Tibial artery (tissue), 4 donors: Measurements from ENCODE around the gene PRRT4.
A peak's percentile ranks its signal among the peaks of the same experiment; 100 is the strongest.

Experiments
- DNase-seq, 2 donors: peaks; one replicate each; pipeline ENCODE4 v3.0.0-alpha.2; 2019
- H3K27ac ChIP-seq, 2 donors: fragments of 200-600 bp; sonication (generic) in 1 of 2; 1 replicate in 1 of 2; 2 replicates in 1 of 2; pipeline ENCODE4 v1.5.1; 2018 to 2019; ENCODE audit warnings: mild to moderate bottlenecking in 1 of 2
- H3K27me3 ChIP-seq, 2 donors: fragments of 200-600 bp; sonication (generic) in 1 of 2; one replicate each; pipeline versions ENCODE4 v1.5.1 to v1.6.0; 2016 to 2019
- H3K36me3 ChIP-seq, 3 donors: fragments of 200-600 bp; sonication (generic) in 2 of 3; one replicate each; pipeline ENCODE4 v1.5.1; 2016 to 2019; ENCODE audit warnings: mild to moderate bottlenecking in 2 of 3
- H3K4me1 ChIP-seq, 4 donors: fragments of 200-600 bp; sonication (generic) in 2 of 4; 1 replicate in 3 of 4; 2 replicates in 1 of 4; pipeline ENCODE4 v1.5.1; 2016 to 2019
- H3K4me3 ChIP-seq, 2 donors: fragments of 200-600 bp; sonication (generic) in 1 of 2; 1 replicate in 1 of 2; 2 replicates in 1 of 2; pipeline ENCODE4 v1.5.1; 2018 to 2019; ENCODE audit warnings: mild to moderate bottlenecking in 2 of 2
- H3K9me3 ChIP-seq, 3 donors: fragments of 200-600 bp; sonication (generic) in 1 of 3; one replicate each; pipeline ENCODE4 v1.5.1; 2016 to 2019
- intact Hi-C: fragments of 100-400 bp; cut with DNase I; formaldehyde crosslinking; loops from one replicate; pipeline ENCODE4 v1.15.0; 2023; ENCODE audit warnings: low total_unique reads
- TF ChIP-seq, protein P1 (sequence below), 2 experiments: fragments of 200-600 bp in 1 of 2; fragments of 450-650 bp in 1 of 2; IDR thresholded peaks; one replicate each; pipeline ENCODE4 v1.5.1; 2017 to 2019; ENCODE audit warnings: antibody characterized with exemption in 2 of 2, mild to moderate bottlenecking in 1 of 2, moderate library complexity in 1 of 2

Gene PRRT4

DNA sequence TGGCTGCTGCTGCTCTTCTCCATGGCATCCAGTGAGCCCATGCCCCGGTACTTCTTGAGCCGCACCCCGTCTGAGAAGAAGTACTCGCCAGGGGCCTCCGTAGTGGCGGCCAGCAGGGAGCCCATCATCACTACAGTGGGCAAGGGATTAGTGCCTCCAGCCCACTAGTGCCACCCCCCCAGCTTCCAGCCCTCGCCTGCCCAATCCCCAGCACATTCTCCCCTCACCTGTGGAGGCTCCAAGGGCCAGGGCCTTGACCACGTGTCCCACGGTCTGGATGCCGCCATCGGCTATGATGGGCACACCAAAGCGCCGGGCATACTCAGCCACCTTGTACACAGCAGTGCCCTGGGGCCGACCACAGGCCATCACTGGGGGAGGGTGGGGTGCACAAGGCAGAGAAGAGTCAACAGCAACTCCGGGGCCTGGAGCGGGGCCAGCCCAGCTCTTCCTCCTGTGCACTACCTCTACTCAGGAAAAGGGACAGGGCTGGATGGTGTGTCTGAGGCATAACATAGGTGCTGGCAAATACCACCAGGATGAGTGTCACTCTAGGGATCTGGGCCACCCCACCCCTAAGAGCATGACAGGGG lies 33.5 kb upstream of the PRRT4 start:
- H3K9me3 ChIP-seq, result no peaks in the 10 kb centered on the region
- no peak overlapping the region for H3K27ac ChIP-seq
- no peak for DNase-seq
- H3K27me3 ChIP-seq, result no peaks in the 10 kb centered on the region
- intact Hi-C loops, result no loop called here
- H3K4me1 ChIP-seq, result no peaks in the 10 kb centered on the region
- H3K36me3 ChIP-seq, result peaks cover 40 to 85% (median 66%) of the 10 kb centered on the region in 3 donors
- TF ChIP-seq, protein P1, sequence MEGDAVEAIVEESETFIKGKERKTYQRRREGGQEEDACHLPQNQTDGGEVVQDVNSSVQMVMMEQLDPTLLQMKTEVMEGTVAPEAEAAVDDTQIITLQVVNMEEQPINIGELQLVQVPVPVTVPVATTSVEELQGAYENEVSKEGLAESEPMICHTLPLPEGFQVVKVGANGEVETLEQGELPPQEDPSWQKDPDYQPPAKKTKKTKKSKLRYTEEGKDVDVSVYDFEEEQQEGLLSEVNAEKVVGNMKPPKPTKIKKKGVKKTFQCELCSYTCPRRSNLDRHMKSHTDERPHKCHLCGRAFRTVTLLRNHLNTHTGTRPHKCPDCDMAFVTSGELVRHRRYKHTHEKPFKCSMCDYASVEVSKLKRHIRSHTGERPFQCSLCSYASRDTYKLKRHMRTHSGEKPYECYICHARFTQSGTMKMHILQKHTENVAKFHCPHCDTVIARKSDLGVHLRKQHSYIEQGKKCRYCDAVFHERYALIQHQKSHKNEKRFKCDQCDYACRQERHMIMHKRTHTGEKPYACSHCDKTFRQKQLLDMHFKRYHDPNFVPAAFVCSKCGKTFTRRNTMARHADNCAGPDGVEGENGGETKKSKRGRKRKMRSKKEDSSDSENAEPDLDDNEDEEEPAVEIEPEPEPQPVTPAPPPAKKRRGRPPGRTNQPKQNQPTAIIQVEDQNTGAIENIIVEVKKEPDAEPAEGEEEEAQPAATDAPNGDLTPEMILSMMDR (IDR thresholded peaks at IDR 0.05), result no peak
- H3K4me3 ChIP-seq, result no peak overlapping the region

- no peaks in the 10 kb centered on the region for H3K4me1 ChIP-seq
- TF ChIP-seq, protein P1 (IDR thresholded peaks at IDR 0.05), result no peak
- no peaks in the 10 kb centered on the region for H3K9me3 ChIP-seq
- intact Hi-C loops, result no loop called here
- peaks cover 0 to 9% of the 10 kb centered on the region in 2 donors for H3K27me3 ChIP-seq
- DNase-seq, result no peak
- H3K27ac ChIP-seq, result no peak overlapping the region
- H3K36me3 ChIP-seq, result peaks cover 40 to 75% (median 61%) of the 10 kb centered on the region in 3 donors
- no peak overlapping the region for H3K4me3 ChIP-seq
These were observed 32.2 kb upstream of the PRRT4 start for GRCh38 chr7:128393526-128394330.

- Histone ChIP-seq H3K4me1 (peaks cover 0 to 3% (median 0%) of the 10 kb centered on the region in 4 donors), H3K27me3 (peaks cover 0 to 9% of the 10 kb centered on the region in 2 donors), H3K36me3 (peaks cover 33 to 64% (median 54%) of the 10 kb centered on the region in 3 donors), H3K27ac (no peak overlapping the region), H3K4me3 (no peak overlapping the region), H3K9me3 (no peaks in the 10 kb centered on the region)
- TF ChIP-seq, protein P1 (IDR thresholded peaks at IDR 0.05), result no peak
- intact Hi-C loops, result no loop called here
- peak in 1 of 2 donors; percentile 56 for DNase-seq
These were observed 31.2 kb upstream of the PRRT4 start for GRCh38 chr7:128392446-128393327.

DNA sequence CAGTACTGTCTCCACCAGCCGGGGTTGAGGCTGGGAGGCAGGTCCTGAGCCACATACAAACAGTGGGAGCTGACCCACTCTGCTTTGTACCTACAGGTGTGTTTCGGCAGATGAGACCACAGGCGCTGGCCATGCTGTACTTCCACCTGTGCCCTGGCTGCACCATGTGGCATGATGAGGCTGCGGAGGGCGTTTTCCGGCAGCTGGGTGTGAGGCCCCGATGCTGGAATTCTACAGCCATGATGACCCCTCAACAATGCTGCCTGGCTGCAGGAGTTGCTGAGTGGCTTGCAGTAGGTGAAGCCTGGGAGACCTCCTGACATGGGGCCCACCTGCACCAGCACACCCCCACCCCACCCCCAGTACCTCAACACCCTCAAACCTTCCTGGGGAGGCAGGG lies 30.3 kb upstream of the PRRT4 start:
- Histone ChIP-seq H3K27ac (no peak overlapping the region), H3K4me1 (peaks cover 0 to 7% (median 2%) of the 10 kb centered on the region in 4 donors), H3K9me3 (no peaks in the 10 kb centered on the region), H3K36me3 (peaks cover 25 to 56% (median 45%) of the 10 kb centered on the region in 3 donors), H3K27me3 (peaks cover 0 to 9% of the 10 kb centered on the region in 2 donors), H3K4me3 (no peak overlapping the region)
- TF ChIP-seq, protein P1 (IDR thresholded peaks at IDR 0.05), result no peak
- intact Hi-C loops, result no loop called here
- no peak for DNase-seq

DNA sequence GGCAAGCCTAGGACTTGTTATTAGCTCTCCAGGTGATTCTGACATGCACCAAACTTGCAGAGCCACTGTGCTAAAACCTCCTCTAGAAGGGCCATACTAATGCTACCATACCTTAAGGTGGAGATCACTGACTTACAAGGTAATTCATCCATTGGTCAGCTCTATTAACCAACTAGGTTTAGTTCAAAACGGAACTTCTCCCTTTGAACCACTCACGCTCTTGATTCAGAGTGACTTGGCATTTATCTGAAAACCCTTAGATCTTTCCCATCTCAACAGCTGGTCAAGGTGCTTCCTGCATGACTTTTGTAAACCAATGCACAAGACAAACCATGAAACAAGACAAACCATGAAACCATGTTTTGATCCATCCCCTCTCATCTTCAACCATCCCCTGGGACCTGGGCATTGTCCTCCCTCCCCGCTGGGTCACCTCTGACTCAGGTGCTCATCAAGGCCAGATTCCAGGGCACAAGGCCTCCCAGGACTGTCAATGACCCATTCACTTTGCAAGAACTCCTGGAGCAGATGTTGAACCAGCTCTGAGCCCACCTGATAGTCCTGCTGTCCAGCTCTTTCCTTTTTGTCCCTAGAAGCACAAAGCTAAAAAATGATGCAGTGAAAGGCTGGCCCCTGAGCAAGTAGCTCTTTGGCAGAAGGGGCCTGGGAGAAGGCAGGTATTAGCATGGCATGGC lies 29.5 kb upstream of the PRRT4 start:
- Histone ChIP-seq H3K36me3 (peaks cover 17 to 48% (median 37%) of the 10 kb centered on the region in 3 donors), H3K9me3 (no peaks in the 10 kb centered on the region), H3K4me1 (peaks cover 0 to 7% (median 2%) of the 10 kb centered on the region in 4 donors), H3K27me3 (peaks cover 0 to 9% of the 10 kb centered on the region in 2 donors), H3K4me3 (no peak overlapping the region), H3K27ac (no peak overlapping the region)
- TF ChIP-seq, protein P1 (IDR thresholded peaks at IDR 0.05), result no peak
- intact Hi-C loops, result no loop called here
- no peak for DNase-seq
